Sciatic nerve (tissue), 2 donors: ENCODE data around the gene TM7SF2. TPM values are rescaled to one million over a fixed set of nuclear protein-coding genes. Genes with fewer than 3 reads are reported as not detected.
"Not testable (repeated sequence)": the region's sequence is repeated elsewhere in the genome, so short reads cannot be mapped to it uniquely, and the experiment has no call there.

ENCODE experiments used
- ATAC-seq: fragments of 200-7000 bp; cut with Tn5 transposase; one replicate; pipeline ENCODE4 v1.9.1; 2020; ENCODE audit warnings: mild to moderate bottlenecking, moderate library complexity
- DNase-seq: peaks from one replicate; pipeline ENCODE4 v3.0.0-alpha.2; 2020; ENCODE audit warnings: low spot score
- intact Hi-C: fragments of 100-400 bp; cut with DNase I; formaldehyde crosslinking; loops from one replicate; pipeline ENCODE4 v1.14.2; 2022
- total RNA-seq: library from RNA; stranded (reverse); fragmentation: NEBNext Ultra II Directional; extraction: Animal tissue kit (Norgen Biotek cat#: 25700); gene quantifications from one replicate; pipeline ENCODE4 v1.2.1, GENCODE V29; 2021
- donor health status: DM: no; HTN: no; CAD: no.
- donor health status: DM: no; HTN: no; CAD: no.

The TM7SF2 gene
- total RNA-seq, 1 donor from 2014 or later = 18.2 TPM

DNA sequence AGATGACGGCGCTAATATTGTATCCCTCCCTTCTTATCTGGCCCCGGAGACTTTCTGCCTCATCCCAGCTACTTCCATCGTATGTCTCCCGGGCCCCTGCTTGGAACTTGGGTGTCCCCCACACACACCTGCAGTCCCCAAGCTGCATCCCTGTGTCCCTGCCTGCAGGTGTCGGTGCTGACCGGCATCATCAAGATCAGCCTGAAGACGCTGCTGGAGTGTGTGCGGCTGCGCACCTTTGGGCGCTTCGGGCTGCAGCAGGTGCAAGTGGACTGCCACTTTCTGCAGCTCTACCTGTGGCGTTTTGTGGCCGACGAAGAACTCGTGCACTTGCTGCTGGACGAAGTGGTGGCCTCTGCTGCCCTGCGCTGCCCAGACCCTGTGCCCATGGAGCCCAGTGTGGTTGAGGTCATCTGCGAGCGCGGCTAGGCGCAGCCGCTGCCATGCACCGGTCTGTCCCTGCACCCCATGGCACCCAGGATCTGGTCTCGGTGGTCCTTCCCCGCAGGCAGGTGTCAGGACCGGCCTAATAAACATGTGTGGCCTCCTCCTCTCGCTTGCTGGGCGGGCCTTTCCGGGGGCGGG lies 421 bp upstream of the TM7SF2 start:
- intact Hi-C loops = loop anchor here (10.0 kb wide), 2 partner anchors 96 to 186 kb away; partner anchors contain the start of genes ARL2 and PPP2R5B
- ATAC-seq = peak; percentile 1
- no peak for DNase-seq

DNA sequence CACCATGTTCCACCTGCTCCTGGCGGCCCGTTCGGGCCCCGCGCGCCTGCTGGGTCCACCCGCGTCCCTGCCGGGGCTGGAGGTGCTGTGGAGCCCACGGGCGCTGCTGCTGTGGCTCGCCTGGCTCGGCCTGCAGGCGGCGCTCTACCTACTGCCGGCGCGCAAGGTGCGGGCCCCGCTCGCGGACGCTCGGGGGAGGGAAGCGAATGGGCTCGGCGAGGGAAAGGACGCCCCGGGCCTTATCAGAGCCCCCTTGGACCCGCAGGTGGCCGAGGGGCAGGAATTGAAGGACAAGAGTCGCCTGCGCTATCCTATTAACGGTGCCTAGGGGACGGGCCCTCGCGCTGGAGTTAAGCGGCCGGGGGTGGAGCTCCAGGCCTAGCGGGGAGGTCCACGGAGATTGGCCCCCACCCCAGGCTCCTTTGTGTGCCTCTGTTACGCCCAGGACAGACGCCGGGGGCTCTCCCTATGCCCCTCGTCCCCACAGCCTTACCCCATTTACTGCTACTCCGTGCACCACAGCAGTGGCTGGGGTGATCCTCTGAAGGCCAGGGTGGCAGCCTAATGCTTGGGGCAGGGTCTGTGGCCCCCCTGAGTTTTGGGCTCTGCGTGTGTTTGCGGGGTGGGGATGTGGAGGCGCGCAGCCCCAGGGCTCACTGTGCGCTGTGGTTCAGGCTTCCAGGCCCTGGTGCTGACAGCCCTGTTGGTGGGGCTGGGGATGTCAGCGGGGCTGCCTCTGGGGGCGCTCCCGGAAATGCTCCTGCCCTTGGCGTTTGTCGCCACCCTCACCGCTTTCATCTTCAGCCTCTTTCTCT lies 1.1 kb downstream of the TM7SF2 start:
- intact Hi-C loops = loop anchor here (10.0 kb wide), 2 partner anchors 98 to 188 kb away; partner anchors contain the start of genes ARL2 and PPP2R5B
- no peak for ATAC-seq
- DNase-seq = peak; percentile 64

DNA sequence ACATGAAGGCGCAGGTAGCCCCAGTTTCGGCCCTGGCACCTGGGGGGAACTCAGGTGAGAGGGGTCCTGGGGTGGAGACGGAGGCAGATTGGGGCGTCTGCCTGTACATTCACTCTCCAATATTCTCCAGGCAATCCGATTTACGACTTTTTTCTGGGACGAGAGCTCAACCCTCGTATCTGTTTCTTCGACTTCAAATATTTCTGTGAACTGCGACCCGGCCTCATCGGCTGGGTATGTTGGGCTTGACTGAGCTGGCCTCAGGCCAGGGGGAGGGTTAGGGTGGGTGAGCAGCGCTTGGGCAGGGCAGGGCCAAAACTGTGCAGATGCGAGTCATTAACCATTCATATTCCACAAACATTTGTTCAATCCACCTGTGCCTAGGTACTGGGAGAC lies 1.7 kb downstream of the TM7SF2 start:
- intact Hi-C loops = loop anchor here (10.0 kb wide), 2 partner anchors 99 to 189 kb away; partner anchors contain the start of genes ARL2 and PPP2R5B
- DNase-seq (no peak), ATAC-seq (no peak)

DNA sequence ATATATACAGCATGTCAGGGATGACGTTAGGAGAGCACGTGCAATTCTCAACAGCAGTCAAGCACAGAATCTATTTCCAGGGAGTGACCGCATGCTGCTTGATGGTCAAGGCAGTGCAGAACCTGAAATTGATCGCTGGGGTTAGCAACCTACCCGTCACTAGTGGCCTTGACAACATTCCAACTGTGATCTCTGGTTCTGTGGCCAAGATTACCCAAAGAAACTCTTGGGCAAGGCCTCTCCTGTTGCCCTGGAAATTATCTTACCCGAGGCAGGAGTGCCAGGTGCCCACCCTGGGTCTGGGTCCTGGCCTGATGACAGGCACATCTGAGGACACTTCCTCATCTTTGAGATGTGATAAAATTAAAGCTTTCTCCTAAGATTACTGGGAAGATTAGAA lies 2.2 kb downstream of the TM7SF2 start:
- no peak for DNase-seq

DNA sequence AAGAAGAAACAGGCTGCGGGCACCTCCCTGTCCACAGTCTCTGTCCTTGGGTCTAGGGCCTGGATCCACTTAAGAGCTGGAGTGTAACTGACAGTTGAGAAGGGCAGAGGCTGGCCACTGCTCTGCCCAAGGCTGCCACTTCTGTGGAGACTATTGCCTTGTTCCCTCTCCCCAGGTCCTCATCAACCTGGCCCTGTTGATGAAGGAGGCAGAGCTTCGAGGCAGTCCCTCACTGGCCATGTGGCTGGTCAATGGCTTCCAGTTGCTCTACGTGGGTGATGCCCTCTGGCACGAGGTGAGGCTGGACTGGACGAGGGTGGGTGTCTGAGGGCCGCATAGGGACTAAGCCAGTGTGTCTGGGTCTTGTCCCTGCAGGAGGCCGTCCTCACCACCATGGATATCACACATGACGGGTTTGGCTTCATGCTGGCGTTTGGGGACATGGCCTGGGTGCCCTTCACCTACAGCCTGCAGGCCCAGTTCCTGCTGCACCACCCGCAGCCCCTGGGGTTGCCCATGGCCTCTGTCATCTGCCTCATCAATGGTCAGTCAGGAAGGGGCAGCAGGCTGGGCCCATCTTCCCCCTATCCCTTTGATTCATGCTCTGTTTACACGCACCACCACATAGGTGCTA lies 3.0 kb downstream of the TM7SF2 start:
- intact Hi-C loops = loop anchor here (10.0 kb wide), 2 partner anchors 100 to 190 kb away; partner anchors contain the start of genes ARL2 and PPP2R5B
- ATAC-seq = no peak
- no peak for DNase-seq

More for the DNA sequence above, 2.2 kb downstream of the TM7SF2 start:
- intact Hi-C loops = loop anchor here (10.0 kb wide), 2 partner anchors 99 to 189 kb away; partner anchors contain the start of genes ARL2 and PPP2R5B
- ATAC-seq = no peak

DNA sequence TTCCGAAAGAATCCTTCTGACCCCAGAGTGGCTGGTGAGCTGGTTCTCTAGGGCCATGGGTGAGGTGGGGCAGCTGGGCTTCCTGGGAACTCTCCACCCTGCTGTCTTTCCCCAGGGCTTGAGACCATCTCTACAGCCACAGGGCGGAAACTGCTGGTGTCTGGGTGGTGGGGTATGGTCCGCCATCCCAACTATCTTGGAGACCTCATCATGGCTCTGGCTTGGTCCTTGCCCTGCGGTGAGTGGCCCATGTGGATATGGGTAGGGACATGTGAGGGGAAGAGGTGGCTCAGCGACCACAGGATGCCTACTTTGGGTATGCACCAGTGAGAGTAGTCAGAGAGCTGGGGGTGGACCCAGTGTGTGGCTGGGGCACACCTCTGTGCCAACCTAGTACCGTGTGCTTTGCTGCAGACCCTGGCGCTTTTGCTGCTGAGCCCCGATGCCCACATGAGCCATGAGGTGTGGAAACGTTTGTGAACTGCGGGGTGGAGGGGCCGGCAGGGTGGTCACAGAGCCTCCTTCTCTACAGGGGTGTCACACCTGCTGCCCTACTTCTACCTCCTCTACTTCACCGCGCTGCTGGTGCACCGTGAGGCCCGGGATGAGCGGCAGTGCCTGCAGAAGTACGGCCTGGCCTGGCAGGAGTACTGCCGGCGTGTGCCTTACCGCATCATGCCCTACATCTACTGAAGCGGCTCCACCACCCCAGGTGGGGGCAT lies 3.9 kb downstream of the TM7SF2 start:
- intact Hi-C loops = loop anchor here (10.0 kb wide), 2 partner anchors 101 to 191 kb away; partner anchors contain the start of genes ARL2 and PPP2R5B
- DNase-seq (no peak), ATAC-seq (no peak)

DNA sequence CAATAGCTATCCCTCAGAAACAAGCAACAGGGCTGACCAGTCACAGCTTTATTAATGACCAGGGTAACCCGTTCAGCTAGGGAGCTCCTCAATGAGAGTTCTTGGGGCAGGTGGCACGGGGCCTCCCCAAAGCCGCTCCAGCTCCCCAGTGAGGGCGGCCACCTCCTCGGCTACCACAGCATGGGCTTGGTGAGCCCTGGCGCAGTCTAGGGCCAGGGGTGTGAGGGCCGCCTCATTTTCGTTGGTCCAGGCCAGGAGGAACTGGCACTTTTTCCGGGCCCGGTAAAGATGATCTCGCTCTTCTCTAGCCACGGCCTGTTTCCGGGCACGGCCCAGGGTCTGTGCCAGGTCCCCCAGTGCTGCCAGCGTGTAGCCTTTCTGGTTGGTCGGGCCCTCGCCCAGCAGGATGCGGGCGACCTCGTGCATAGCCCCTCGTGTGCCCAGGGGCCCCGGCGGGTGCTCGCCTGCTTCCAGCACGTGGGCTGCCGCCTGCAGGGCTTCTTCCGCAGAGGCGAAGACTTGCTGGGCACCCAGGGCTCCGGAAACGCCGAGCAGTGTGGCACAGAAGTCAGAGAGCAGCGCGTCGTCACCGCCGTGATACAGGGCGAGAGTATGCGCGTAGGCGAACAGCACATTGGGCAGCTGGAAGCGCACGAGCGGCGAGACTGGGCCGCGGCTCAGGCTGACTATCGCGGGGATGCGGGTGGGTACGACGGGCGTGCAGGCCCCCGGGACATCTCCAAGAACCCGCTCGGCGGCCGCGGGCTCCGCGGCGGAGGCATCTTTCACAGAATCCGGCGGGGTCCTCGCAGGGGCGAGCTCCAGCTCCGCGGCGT lies 4.9 kb downstream of the TM7SF2 start:
- intact Hi-C loops = loop anchor here (10.0 kb wide), 2 partner anchors 102 to 192 kb away; partner anchors contain the start of genes ARL2 and PPP2R5B
- no peak for ATAC-seq
- peak; percentile 67 for DNase-seq

DNA sequence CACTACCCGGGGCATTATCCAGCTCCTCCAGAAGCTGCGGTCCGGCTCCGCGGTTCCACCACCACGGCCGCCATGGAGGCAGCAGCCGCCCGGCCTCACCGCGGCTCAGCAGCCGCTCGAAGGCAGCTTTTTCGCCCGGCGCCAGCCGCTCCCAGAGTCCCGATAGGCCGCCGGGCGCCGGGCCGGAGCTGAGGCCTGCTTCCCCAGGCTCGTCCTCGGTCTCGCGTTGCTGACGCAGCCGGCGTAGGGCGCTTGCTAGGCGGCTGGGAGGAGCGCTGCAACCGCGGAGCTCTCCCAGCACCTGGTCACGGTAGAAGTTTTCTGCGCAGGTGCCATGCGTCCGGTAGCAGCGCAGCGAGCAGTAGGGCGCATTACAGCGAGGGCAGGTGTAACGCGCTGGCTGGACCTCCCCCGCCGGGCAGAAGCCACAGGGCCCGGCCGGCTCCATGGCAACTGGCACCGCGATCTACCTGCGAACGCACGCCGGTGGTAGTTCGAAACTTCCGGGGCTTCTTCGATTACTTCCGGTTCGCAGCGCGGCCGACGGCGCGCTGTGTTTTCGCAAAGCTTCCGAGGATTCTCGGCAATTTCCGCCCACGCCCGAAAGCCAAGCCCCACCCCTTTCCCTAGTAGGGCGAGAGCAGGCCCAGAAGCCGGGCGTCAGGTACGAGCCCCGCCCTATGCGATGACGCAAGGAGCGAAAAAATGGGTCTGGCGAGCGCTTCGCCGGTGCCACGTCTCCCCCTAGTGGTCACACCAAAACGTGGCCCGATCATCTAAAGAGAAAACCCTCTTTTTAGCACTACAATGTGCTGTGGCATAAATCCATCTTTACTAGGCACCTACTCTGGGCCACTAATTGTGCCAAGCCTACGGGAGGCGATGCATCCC lies 5.8 kb downstream of the TM7SF2 start, which contains the start of gene ZNHIT2:
ZNHIT2 (minus strand) TSS at position 496 of the 891 bp plus-strand sequence; CDS start at position 448, 48 bp downstream.
- intact Hi-C loops = loop anchor here (10.0 kb wide), 2 partner anchors 103 to 193 kb away; partner anchors contain the start of genes ARL2 and PPP2R5B
- ATAC-seq = peak; percentile 94
- DNase-seq = peak; percentile 100

DNA sequence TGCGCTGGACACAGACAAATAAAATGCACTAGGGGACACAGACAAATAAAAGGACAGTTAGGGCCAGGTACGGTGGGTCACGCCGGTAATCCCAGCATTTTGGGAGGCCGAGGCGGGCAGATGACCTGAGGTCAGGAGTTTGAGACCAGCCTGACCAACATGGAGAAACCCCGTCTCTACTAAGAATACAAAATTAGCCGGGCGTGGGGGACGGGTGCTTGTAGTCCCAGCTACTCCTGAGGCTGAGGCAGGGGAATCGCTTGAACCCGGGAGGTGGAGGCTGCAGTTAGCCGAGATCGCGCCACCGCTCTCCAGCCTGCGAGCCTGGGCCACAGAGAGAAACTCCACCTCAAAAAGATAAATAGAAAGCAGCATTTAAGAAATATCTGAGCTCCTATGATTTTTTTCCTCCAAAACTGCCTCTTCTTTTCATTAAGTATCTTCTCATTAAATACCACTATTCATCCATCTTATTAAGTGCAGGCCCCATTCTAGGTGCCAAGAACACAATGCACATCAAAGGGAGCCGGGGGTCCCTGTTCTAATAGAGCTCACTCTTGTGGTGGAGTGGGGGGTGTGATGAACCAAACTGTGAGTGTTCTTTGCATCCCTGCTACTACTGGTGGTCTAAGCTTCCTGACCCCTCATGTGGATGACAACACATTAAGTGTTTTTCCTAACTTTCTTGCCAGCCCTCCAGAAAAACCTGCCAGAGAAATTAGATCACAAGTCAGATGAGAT lies 6.6 kb downstream of the TM7SF2 start:
- intact Hi-C loops = loop anchor here (10.0 kb wide), 2 partner anchors 103 to 193 kb away; partner anchors contain the start of genes ARL2 and PPP2R5B
- DNase-seq (peak; percentile 60), ATAC-seq (no peak)

DNA sequence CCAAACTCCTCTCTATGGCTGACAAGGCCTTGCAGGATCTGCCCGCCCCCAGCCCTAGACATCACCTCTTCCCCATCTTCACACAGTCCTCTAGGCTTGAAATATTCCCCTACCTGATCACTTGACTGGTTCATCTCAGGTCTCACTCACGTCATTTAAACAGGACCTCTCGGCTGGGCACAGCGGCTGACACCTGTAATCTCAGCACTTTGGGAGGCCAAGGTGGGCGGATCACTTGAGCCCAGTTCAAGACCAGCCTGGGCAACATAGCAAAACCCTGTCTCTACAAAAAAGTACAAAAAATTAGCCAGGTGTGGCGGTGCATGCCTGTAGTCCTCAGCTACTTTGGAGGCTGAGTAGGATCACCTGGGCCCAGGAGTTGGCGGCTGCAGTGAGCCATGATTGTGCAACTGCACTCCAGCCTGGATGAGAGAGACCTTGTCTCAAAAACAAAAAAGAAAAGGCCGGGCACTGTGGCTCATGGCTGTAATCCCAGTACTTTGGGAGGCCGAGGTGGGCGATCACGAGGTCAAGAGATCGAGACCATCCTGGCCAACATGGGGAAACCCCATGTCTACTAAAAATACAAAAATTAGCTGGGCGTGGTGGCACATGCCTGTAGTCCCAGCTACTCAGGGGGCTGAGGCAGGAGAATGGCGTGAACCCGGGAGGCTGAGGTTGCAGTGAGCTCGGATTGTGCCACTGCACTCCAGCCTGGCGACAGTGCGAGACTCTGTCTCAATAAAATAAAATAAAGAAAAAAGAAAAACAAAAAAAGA lies 7.4 kb downstream of the TM7SF2 start:
- not testable (repeated sequence) for ATAC-seq
- intact Hi-C loops = loop anchor here (10.0 kb wide), 2 partner anchors 104 to 194 kb away; partner anchors contain the start of genes ARL2 and PPP2R5B
- DNase-seq = peak; percentile 15

DNA sequence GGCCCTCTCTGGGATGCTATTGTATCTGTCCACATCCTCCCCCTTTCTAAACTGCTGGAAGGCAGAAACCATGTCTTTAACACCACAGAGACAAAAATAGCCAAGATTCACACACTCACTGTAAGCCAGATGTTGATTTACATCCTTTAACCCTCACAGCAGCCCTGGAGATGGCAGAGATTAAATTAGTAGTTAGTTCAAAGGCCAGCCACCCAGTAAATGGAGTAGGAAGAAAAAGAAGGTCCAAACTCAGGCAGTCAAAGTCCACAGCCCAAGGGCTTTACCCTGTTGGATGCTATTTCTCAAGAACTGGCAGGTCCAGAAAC lies 8.0 kb downstream of the TM7SF2 start:
- intact Hi-C loops = loop anchor here (10.0 kb wide), 2 partner anchors 105 to 195 kb away; partner anchors contain the start of genes ARL2 and PPP2R5B
- ATAC-seq (no peak), DNase-seq (no peak)

DNA sequence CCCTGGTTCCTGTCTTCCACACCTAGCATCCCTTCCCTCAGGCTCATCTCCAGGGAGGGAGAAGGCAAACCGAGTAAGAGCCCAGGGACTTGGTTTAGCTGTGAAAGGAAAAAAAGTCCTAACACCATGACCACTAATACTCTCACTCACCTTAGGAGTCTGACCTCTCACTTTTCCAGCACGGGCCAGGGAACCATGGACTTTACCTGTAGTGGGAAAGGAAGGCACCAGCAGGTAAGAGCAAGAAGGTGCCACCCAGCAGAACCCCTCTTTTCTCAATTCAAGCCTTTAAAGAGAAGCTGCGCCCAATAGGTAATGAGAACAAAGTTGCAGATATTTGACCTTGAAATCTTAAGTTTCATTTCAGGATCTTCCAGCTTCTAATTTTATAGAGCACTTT lies 9.2 kb downstream of the TM7SF2 start:
- intact Hi-C loops = no loop called here
- no peak for DNase-seq
- no peak for ATAC-seq

DNA sequence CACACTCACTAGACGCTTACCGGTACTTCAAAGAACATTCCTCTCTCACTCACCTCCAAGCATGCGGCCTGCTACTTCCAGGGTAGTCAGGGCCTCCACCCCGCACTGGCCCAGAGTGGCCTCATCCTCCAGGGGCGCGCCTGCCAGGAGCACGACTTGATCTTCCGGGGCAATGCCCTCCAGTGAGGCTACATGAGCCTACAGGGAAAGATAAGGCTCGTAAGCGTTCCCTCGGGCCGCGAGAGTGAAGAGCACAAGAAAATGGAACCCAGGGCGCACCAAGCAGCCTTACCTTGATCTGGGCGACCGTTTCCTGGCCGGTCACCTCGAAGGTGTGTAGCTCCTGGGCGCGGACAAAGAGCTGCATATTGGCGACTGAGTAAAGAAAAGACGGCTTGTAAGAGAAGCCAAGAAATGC lies 9.8 kb downstream of the TM7SF2 start:
- peak; percentile 53 for DNase-seq
- no peak for ATAC-seq
- intact Hi-C loops = no loop called here

DNA sequence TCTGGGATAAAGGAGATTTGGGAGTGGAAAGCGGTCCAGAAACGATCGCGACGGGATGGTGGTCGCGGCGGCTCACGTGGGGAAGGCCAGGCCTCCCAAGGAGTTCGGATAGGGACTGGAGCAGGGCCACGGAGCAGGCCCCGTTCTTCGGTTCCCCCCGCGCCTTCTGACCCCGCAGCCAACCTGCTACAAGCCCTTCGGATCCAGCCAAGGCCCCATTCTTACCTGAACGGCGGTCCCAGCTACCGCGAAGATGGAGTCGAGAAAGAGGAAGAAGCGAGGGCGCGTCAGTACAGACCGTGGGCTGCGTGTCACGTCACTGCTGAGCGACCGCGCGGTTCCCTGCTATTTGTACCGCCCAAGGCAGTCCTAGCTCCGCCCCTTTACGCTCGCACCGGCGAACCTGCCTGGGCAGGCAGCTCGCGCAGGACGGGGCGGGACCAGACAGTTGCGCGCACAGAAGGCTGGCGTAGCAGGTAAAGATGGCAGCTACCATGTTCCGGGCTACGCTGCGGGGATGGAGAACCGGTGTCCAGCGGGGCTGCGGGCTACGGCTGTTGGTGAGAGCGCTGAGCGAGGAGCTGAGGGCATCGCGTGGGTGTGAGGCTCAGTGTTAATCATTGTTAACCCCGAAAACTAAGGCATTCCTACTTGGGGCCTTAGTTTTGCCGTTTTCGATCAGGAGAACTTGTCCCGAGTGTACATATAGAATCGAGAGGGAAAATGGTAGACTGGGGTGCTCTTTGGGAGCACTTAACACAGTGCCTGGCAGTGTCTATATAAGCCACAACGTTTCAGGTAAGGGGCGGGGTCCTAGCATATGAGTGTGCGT lies 10.4 kb downstream of the TM7SF2 start, which contains the start of the genes FAU and MRPL49:
FAU (minus strand) TSS at position 270 of the 832 bp plus-strand sequence. CDS start 321 bp downstream, outside the sequence.
MRPL49 (plus strand) TSS at position 457 of the 832 bp plus-strand sequence; CDS start at position 483, 26 bp downstream.
- peak; percentile 95 for ATAC-seq
- intact Hi-C loops = no loop called here
- peak; percentile 98 for DNase-seq
